Cardiac fibroblast (primary cell): ENCODE measurements around the gene SAMD14.
A peak's percentile ranks its signal among the peaks of the same experiment; 100 is the strongest.

Source experiments
- DNase-seq, 2 donors: peaks; one replicate each; pipeline versions ENCODE4 v3.0.0 to v3.0.0-alpha.2; 2010; ENCODE audit warnings: low read depth in 2 of 2
- H3K4me3 ChIP-seq, 2 donors: replicated peaks in 1 of 2; 1 replicate in 1 of 2; 2 replicates in 1 of 2; pipeline ENCODE4 v1.5.1; 2011; ENCODE audit warnings: low read depth in 2 of 2, low read length in 2 of 2, mild to moderate bottlenecking in 2 of 2, moderate library complexity in 1 of 2
- CTCF ChIP-seq: IDR thresholded peaks from one replicate; pipeline ENCODE4 v1.5.1; 2011; ENCODE audit warnings: low read depth, mild to moderate bottlenecking, low read length, inconsistent platforms

The SAMD14 gene

GRCh38 chr17:50087912-50088405 lies 42.0 kb downstream of the SAMD14 start:
- H3K4me3 ChIP-seq = no peak overlapping the region
- no peak for DNase-seq
- TF ChIP-seq CTCF = no peak

DNA sequence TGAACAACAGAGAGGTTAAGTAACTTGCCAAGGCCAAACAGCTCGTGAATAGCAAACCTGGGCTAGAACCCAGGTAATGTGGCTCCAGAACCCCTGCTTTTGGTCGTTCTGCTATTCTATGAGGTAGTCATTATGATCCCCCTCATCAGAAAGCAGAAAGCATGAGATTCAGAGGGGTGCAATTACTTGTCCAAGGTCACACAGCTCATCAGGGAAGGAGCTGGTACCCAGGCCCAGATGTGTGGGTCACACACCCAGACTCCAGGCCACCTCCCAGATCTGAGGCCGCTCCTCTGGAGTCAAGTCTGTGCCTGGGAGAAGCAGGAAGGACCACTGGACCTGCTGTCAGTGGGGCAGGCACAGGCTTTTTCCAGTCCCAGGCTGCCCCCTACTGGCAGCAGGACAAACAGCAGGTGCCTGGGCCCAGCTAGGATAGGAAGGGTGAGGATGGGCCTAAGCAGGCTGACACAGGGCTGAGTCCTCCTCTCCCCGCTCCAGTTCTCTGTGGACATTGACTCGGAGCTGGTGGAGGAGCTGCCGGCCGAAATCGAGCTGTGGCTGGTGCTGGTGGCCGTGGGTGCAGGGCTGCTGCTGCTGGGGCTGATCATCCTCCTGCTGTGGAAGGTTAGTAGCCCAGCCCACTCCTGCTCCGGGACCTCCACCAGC lies 42.6 kb downstream of the SAMD14 start:
- peak; percentile 98 for TF ChIP-seq CTCF
- H3K4me3 ChIP-seq = no peak overlapping the region
- peak; percentile 80 to 82 for DNase-seq

- DNase-seq = no peak
- no peak for TF ChIP-seq CTCF
- H3K4me3 ChIP-seq = no peak overlapping the region
These were observed 48.2 kb downstream of the SAMD14 start for GRCh38 chr17:50081757-50082156.

DNA sequence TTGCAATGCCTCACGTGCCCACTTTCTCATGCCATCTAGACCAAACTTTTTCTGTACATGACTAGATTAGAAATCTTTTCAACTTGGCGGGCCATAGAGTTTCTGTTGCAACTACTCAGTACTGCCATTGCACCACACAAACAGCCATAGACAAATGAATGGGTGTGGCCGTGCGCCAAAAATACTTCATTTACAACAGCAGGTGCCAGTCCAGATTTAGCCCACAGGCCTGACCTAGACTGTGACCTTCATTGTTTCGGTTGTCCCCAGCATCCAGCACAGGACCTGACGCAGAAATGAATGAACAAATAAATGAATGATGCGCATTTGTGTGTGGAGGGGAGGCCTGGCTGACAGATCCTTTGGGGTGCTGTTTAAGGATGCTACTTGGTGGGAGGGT lies 49.1 kb downstream of the SAMD14 start:
- DNase-seq = no peak
- no peak overlapping the region for H3K4me3 ChIP-seq
- no peak for TF ChIP-seq CTCF

DNA sequence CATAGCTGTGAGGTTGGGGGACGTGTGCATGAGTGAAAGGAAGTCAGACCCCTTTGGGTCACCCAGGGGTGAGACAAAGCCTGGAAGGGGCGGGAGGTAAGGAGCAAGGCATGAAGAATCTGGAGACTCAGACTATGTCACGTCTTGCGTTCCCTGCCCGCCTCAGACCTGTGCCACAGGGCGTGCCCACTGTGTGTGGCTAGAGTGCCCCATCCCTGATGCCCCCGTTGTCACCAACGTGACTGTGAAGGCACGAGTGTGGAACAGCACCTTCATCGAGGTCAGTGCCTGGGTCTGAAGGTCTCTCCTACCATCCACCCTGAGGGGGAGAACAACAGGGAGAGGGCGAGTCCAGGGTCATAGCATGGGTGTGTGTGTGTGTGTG lies 49.9 kb downstream of the SAMD14 start:
- no peak overlapping the region for H3K4me3 ChIP-seq
- DNase-seq = no peak
- TF ChIP-seq CTCF = no peak

DNA sequence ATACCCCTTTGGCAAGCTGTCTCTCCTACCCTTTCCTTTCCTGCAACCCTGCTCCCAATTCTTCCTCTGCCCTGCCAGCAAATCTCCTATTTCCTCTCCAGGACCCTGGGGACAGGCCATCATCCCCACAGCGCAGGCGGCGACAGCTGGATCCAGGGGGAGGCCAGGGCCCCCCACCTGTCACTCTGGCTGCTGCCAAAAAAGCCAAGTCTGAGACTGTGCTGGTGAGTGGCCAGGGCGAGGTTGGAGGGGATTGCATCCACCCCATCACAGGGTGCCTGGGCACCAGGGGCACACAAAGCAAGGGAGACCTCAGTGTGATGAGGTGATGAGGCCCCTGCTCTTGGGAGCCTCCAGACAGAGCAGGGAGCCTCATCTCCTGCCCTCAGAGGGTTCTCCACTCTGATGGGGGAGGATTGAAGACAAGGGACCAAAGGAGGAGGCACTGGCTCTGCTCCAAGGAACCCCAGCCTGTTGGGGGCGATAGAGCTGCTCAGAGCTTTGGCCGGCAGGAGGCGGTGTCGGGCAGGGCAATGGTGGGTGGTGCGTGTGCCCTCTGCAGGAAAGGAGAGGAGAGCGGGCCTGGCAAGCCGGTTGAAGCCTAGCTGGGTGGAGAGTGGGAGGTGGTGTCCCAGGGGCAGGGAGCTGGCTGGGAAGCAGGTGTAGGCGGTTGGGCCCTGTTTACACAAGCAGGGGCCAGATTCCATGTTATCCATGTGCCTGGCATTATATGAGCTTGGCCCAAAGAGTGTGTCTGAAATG lies 50.4 kb downstream of the SAMD14 start:
- no peak overlapping the region for H3K4me3 ChIP-seq
- TF ChIP-seq CTCF = peak; percentile 80
- peak; percentile 51 to 52 for DNase-seq
